Thyroid gland (tissue), 4 donors: Measurements from ENCODE around the gene BAHCC1. TPM values are rescaled to one million over a fixed set of nuclear protein-coding genes. Genes with fewer than 3 reads are reported as not detected.

Experiments used
- DNase-seq, 2 donors: peaks; one replicate each; pipeline ENCODE4 v3.0.0-alpha.2; 2019
- H3K27ac ChIP-seq, 3 donors: fragments of 200-600 bp; sonication (generic); 1 replicate in 2 of 3; 2 replicates in 1 of 3; pipeline ENCODE4 v1.5.1; 2016 to 2019; ENCODE audit warnings: mild to moderate bottlenecking in 1 of 3, moderate library complexity in 1 of 3
- H3K27me3 ChIP-seq: fragments of 200-600 bp; sonication (generic); one replicate; pipeline ENCODE4 v1.5.1; 2019
- H3K36me3 ChIP-seq, 2 donors: fragments of 200-600 bp; sonication (generic); one replicate each; pipeline ENCODE4 v1.5.1; 2016 to 2019
- H3K4me1 ChIP-seq, 2 donors: fragments of 200-600 bp; sonication (generic); one replicate each; pipeline ENCODE4 v1.5.1; 2017 to 2019
- H3K4me3 ChIP-seq, 3 donors: fragments of 200-600 bp; sonication (generic); replicated peaks in 1 of 3; 1 replicate in 2 of 3; 2 replicates in 1 of 3; pipeline ENCODE4 v1.5.1; 2016; ENCODE audit warnings: mild to moderate bottlenecking in 1 of 3
- H3K9me3 ChIP-seq: fragments of 200-600 bp; sonication (generic); one replicate; pipeline ENCODE4 v1.5.1; 2017
- POLR2A ChIP-seq, 2 donors: fragments of 450-650 bp; IDR thresholded peaks; one replicate each; pipeline ENCODE4 v1.6.1; 2017; ENCODE audit warnings: antibody characterized with exemption in 2 of 2, mild to moderate bottlenecking in 2 of 2, moderate library complexity in 1 of 2
- WGBS, 2 donors: methylation state at CpG; one replicate each; pipeline ENCODE4 v1.1.5; 2017; 5-methylcytosine and 5-hydroxymethylcytosine counted together
- intact Hi-C: fragments of 100-400 bp; cut with DNase I; formaldehyde crosslinking; loops from one replicate; pipeline ENCODE4 v1.15.1; 2023
- total RNA-seq, 4 donors: library from RNA; depleted of rRNA; stranded (reverse); fragments of >200 nt; gene quantifications; one replicate each; pipeline ENCODE4 v1.2.3, GENCODE V29; 2016
- TF ChIP-seq, protein P1 (sequence below), 6 experiments: fragments of 200-600 bp in 3 of 6; fragments of 450-650 bp in 3 of 6; sonication (generic) in 3 of 6; IDR thresholded peaks; one replicate each; pipeline ENCODE4 v1.5.1; 2016 to 2019; ENCODE audit warnings: antibody characterized with exemption in 6 of 6, mild to moderate bottlenecking in 2 of 6, inconsistent platforms in 1 of 6, moderate library complexity in 1 of 6

Gene BAHCC1
- total RNA-seq, 4 donors from 2014 or later = 13.7 to 33.7 (median 23.9) TPM

DNA sequence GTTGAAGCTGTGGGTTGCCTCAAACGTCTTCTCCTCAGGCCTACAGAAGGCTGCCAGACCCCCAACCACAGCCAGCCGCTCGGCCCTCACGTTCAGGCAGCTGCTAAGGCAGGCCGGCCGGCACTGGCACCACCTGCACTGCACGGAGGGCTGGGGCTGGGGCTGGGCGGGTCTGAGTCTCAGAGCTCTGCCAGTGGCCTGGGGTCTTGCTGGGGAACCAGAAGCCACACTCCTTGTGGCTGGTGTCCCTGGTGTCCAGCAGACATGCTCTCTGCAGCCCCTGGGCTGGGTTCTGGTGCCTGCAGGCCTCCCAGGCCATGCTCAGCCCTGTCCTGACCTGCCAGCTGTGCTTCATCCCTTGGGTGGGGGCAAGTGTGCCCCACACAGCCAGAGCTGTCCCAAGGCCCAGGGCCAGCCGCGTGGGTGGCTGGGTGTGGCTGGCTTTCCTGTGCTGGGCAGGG, 42.0 kb downstream of the BAHCC1 start:
- DNase-seq = no peak
- Histone ChIP-seq H3K27me3 (no peaks in the 10 kb centered on the region), H3K27ac (no peak overlapping the region), H3K36me3 (no peaks in the 10 kb centered on the region), H3K4me3 (no peak overlapping the region), H3K9me3 (no peaks in the 10 kb centered on the region), H3K4me1 (peaks cover 12 to 26% of the 10 kb centered on the region in 2 donors)
- intact Hi-C loops = no loop called here
- WGBS, 2 donors = no CpG with 5 or more reads among the region's 10 CpGs
- no peak for TF ChIP-seq POLR2A (IDR thresholded peaks at IDR 0.05)
- TF ChIP-seq, protein P1, sequence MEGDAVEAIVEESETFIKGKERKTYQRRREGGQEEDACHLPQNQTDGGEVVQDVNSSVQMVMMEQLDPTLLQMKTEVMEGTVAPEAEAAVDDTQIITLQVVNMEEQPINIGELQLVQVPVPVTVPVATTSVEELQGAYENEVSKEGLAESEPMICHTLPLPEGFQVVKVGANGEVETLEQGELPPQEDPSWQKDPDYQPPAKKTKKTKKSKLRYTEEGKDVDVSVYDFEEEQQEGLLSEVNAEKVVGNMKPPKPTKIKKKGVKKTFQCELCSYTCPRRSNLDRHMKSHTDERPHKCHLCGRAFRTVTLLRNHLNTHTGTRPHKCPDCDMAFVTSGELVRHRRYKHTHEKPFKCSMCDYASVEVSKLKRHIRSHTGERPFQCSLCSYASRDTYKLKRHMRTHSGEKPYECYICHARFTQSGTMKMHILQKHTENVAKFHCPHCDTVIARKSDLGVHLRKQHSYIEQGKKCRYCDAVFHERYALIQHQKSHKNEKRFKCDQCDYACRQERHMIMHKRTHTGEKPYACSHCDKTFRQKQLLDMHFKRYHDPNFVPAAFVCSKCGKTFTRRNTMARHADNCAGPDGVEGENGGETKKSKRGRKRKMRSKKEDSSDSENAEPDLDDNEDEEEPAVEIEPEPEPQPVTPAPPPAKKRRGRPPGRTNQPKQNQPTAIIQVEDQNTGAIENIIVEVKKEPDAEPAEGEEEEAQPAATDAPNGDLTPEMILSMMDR (IDR thresholded peaks at IDR 0.05) = no peak

GRCh38 chr17:81438007-81438659, 42.9 kb downstream of the BAHCC1 start:
- H3K9me3 ChIP-seq = no peaks in the 10 kb centered on the region
- H3K27ac ChIP-seq = no peak overlapping the region
- no peaks in the 10 kb centered on the region for H3K36me3 ChIP-seq
- WGBS, 2 donors = 90 to 91% methylated on average over 15 to 22 of the region's 23 CpGs
- TF ChIP-seq, protein P1 (IDR thresholded peaks at IDR 0.05) = no peak
- no peak for TF ChIP-seq POLR2A (IDR thresholded peaks at IDR 0.05)
- peaks cover 11 to 22% of the 10 kb centered on the region in 2 donors for H3K4me1 ChIP-seq
- H3K27me3 ChIP-seq = no peaks in the 10 kb centered on the region
- H3K4me3 ChIP-seq = no peak overlapping the region
- no peak for DNase-seq
- intact Hi-C loops = no loop called here

DNA sequence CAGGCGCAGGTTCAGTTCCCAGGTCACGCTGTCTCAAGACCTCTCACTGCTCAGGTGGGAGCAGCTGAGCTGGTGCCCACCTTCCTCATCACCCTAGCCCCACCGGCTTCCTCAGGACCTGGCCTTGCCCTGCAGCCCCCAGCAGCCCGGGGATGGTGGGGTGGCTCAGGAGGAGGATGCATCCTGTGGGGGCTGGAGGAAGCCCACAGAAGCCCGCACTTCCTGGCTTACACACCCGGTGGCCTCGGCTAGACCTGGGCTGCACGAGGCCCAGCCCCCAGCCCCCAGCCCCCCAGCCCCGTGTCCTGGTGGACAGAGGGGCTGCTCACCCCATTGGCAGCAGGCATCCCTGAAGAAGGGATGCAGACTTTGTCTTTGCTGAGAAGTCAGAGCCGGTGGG, 43.4 kb downstream of the BAHCC1 start:
- intact Hi-C loops = no loop called here
- H3K9me3 ChIP-seq = no peaks in the 10 kb centered on the region
- no peak overlapping the region for H3K4me3 ChIP-seq
- WGBS, 2 donors = 65 to 75% methylated on average over 5 to 10 of the region's 10 CpGs
- no peaks in the 10 kb centered on the region for H3K36me3 ChIP-seq
- peaks cover 9 to 17% of the 10 kb centered on the region in 2 donors for H3K4me1 ChIP-seq
- no peak overlapping the region for H3K27ac ChIP-seq
- TF ChIP-seq, protein P1 (IDR thresholded peaks at IDR 0.05) = no peak
- no peak for TF ChIP-seq POLR2A (IDR thresholded peaks at IDR 0.05)
- no peak for DNase-seq
- no peaks in the 10 kb centered on the region for H3K27me3 ChIP-seq

GRCh38 chr17:81440051-81440471, 44.8 kb downstream of the BAHCC1 start:
- 91% methylated on average over 10 to 14 of the region's 14 CpGs for WGBS, 2 donors
- intact Hi-C loops = no loop called here

More at GRCh38 chr17:81440051-81440471, 44.8 kb downstream of the BAHCC1 start:
- TF ChIP-seq, protein P1 (IDR thresholded peaks at IDR 0.05) = no peak
- no peak for TF ChIP-seq POLR2A (IDR thresholded peaks at IDR 0.05)
- H3K9me3 ChIP-seq = no peaks in the 10 kb centered on the region
- no peaks in the 10 kb centered on the region for H3K36me3 ChIP-seq
- no peak for DNase-seq
- no peak overlapping the region for H3K27ac ChIP-seq
- H3K27me3 ChIP-seq = no peaks in the 10 kb centered on the region
- peaks cover 0 to 5% of the 10 kb centered on the region in 2 donors for H3K4me1 ChIP-seq
- no peak overlapping the region for H3K4me3 ChIP-seq
